GM18499 (cell line): ENCODE data around the gene L2HGDH.

Experiments
- ATAC-seq: cut with Tn5 transposase; IDR thresholded peaks from one replicate; pipeline ENCODE4 v1.9.1; 2021; ENCODE audit warnings: moderate number of reproducible peaks; ENCODE audit not compliant: insufficient read depth, unreplicated experiment

L2HGDH gene

GRCh38 chr14:50301914-50302313 lies 10.1 kb downstream of the L2HGDH start:
- no peak for ATAC-seq

DNA sequence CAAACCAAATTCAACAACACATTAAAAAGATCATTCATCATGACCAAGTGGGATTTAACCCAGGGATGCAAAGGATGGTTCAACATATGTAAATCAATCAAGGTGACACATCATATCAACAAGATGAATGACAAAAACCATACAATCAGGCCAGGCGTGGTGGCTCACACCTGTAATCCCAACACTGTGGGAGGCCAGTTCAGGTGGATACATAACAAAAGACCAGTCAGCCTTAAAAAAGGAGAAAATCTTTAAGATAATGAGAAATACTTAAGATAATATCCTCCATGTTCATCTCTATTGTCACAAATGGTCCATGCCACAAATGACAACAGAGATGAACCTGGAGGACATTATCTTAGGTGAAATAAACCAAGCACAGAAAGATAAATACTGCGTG lies 12.4 kb downstream of the L2HGDH start:
- no peak for ATAC-seq

DNA sequence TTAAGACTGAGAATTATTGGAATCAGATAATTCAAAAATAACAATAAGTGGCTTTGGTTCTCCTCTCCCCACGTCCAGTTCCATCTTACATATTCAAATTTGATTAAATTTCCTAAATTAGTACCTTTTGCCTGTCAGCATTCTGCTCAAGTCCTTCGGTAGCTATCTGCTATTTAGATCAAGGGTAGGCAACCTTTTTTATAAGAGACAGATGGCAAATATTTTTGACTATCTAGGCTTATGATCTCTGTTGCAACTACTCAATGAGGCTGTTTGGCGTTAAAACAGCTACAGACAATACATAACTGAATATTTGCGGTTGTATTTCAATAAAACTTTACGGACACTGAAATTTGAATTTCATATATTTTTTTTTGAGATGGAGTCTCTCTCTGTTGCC lies 21.7 kb downstream of the L2HGDH start:
- ATAC-seq = no peak

- ATAC-seq = no peak
Observed at GRCh38 chr14:50288146-50288545, 23.9 kb downstream of the L2HGDH start.

DNA sequence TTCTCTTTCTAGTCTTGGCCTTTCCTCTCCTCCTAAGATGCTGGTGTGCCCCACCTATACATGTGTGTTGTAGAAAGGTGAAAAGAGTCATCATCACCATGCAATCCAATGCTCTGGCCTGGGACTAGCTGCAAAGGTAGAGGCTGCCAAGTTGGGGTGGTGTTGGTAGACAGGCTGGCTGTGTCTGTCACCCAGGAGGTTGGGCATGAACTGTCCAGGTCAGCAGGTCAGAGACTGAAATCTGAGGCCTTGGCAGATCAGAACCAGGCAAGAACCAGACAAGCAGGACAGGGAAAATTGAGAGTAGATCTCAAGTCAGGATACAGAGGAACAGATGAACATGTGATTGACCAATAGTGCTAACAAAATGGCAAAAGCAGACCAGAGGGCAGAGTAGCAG lies 26.2 kb downstream of the L2HGDH start:
- no peak for ATAC-seq

DNA sequence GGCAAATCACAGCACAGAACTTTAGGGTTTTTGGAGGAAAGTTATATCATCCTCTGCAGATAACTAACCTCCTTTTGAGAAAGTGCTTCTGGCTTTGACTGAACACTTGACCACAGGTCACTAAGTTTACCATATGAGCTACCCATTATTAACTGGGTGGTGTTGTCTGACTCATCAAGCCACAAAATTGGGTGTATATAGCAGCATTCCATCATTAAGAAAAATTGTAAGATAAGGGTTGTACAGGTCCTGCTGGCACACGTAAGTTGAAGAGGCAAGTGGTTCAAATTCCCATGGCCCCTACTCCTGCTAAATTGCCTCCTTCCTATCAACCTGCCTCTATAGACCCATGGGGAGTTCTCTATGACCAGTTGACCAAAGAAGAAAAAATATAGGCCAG lies 39.5 kb downstream of the L2HGDH start:
- no peak for ATAC-seq

- no peak for ATAC-seq
Observed at GRCh38 chr14:50270932-50271331, 41.1 kb downstream of the L2HGDH start.

DNA sequence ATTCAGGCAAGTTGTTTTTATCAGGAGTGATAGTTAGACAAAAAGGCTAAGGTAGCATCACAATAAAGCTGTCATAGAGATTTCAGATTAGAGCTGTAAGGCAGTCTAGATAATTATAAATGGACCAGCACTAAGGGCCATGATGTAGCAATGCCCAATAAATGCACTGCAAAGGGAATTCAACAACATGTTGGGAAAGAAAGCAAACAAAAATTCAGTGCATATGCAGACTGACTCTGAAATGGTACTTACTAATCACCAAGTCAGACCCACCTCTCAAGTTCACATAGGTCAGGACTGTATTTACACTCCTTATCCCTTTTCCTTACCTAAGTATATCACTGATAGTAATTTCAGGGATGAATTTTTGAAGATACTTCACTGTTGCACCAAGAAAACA lies 47.0 kb downstream of the L2HGDH start:
- no peak for ATAC-seq

- no peak for ATAC-seq
Observed at GRCh38 chr14:50263321-50263720, 48.7 kb downstream of the L2HGDH start.

DNA sequence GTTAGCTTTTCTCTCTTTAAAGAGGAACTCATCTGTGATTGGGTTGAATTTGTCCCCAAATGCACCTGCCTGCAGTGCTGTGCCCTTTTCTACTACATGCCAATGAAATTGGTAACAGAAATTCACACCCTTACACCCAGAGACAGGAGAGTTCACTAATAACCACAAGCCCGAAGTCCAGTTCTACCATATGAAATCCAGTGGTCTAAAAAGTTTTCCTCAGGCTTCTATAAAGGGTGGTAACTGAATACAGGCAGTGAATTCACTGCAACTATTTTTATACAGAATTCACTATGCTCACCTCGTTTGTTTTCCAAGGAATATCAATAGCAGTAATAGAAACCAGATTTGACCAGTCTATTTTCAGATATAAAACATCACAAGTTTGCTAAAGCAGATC lies 49.2 kb downstream of the L2HGDH start:
- ATAC-seq = no peak

DNA sequence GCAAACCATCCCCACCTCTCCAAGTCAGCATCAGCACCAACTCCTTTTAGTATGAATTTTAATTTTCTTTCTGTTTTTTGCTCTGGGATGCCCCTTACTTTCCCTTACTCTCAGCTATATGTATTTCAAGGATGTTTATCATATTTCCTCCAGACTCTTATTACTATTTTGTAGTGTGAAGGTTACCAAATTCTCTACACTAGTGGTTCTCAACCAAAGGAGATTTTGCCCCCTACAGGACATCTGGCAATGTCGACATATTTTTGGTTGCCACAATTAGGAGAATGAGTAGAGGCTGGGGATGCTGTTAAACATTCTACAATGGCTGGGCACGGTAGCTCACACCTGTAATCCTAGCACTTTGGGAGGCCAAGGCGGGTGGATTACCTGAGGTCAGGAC lies 51.5 kb downstream of the L2HGDH start:
- no peak for ATAC-seq

GRCh38 chr14:50260072-50260471 lies 52.0 kb downstream of the L2HGDH start:
- ATAC-seq = no peak

DNA sequence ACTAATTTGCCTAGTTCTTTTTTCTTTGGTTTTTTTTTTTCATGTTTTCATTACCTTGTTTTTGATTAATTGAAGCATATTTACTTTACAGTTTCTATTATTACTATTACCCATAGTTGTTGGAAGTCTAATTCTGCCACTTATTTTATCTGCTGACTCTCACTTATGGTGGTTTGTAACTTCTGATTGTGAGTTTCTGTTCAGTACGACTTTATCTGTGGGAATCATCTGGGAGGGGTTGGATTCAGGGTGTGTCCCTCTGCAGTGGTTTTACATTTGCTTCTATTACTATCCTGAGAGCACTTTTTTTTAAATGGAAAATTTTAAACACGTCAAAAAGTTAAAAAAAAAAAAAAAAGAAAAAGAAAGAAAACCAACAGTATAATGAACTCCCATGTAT lies 54.3 kb downstream of the L2HGDH start:
- ATAC-seq = no peak

DNA sequence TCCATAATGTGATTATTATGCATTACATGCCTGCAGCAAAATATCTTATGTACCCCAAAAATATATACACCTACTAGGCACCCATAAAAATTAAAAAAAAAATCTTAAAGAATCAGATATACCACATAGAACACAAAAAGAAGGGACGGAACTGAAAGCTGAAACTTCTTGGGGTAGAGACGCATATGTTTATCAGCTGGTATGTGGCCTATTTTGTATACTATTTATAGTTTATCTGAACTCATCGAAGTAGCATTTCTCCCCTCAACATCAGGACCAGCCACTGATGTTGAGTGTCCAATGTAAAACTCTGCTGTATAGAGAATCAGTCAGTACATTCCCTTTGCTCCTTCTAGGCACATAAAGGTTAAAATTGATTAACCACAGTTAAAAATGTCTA lies 57.8 kb downstream of the L2HGDH start:
- no peak for ATAC-seq

GRCh38 chr14:50249136-50249775 lies 62.8 kb downstream of the L2HGDH start:
- ATAC-seq = no peak

DNA sequence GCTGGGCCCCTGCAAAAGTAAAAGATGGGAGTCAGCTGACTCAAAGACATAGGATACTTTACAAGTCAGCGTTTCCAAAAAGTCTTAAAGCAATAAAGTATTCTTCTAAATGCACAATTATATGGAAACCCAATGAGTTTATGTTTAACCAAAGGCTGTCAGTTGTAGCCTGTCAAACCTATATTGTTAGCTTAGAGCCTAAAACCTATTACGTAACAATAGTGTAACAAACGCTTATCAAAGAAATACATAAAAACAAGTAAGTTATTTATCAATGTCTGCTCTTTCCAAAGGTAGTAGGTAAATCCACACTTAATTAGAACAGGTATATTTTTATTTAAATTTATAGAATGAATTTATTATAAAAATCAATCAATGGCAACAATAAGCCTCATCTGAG lies 64.8 kb downstream of the L2HGDH start:
- no peak for ATAC-seq

DNA sequence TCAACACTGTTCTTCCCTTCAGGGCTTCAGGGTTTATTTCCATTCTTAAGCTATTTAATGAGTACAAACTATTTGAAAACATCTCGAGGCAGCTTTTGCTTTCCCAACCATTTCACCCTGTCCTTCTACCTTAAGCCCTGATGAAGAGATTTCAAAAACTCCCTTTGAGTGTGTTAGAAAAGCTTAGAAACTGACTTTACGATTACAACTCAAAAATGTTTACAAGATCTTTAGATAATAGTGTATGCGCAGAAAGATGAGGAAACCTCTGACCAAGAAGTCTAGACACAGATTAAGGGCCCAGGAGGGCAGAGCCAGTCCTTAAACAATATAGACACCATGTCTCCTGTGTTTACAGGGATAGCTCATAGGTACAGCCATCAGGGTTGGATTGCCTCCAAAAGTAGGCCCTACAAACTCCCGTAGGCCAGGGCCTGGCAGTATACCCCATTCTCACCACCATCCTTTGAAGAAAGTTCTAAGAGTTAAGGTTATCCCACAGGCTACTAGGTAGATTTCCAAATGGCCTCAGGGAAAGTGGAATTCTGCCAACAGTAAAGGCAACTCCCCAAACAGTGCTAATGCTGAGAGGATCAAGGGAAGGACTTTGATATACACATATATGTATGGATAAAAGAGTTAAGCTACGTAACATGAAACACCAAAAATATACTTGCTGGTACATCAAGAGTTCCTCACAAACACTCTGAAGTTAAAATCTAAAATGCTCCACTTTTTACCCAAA lies 69.3 kb downstream of the L2HGDH start:
- ATAC-seq = no peak

GRCh38 chr14:50242096-50242495 lies 69.9 kb downstream of the L2HGDH start:
- ATAC-seq = no peak

GRCh38 chr14:50237427-50237826 lies 74.6 kb downstream of the L2HGDH start:
- ATAC-seq = no peak

- no peak for ATAC-seq
Observed at GRCh38 chr14:50233951-50234250, 78.1 kb downstream of the L2HGDH start.

- ATAC-seq = no peak
Observed at GRCh38 chr14:50233166-50233950, 78.7 kb downstream of the L2HGDH start.

- no peak for ATAC-seq
Observed at GRCh38 chr14:50232276-50232642, 79.8 kb downstream of the L2HGDH start.
